Measurements from ENCODE around the gene CREBBP.

CREBBP gene

GRCh38 chr16:3706253-3707012 is 174.1 kb downstream of the CREBBP start:
- no peaks in the 10 kb centered on the region for H3K36me3 ChIP-seq (ENCODE audit: control insufficient read depth, insufficient read depth, low read length)
- no peaks in the 10 kb centered on the region for H3K9me3 ChIP-seq (ENCODE audit: control insufficient read depth, low read length)
- no peaks in the 10 kb centered on the region for H3K4me1 ChIP-seq (ENCODE audit: control insufficient read depth, insufficient read depth, low read length, poor library complexity, severe bottlenecking)
- H3K27ac ChIP-seq (ENCODE audit: insufficient read depth, low read length, poor library complexity, severe bottlenecking): no peak overlapping the region
- no peak overlapping the region for H3K4me3 ChIP-seq (ENCODE audit: insufficient read depth, low read depth, low read length, poor library complexity, severe bottlenecking)
- H3K27me3 ChIP-seq (replicated peaks; ENCODE audit: control insufficient read depth, insufficient read depth, low read length, poor library complexity, severe bottlenecking): no peaks in the 10 kb centered on the region
- no peak for DNase-seq

GRCh38 chr16:3702082-3702481 is 178.4 kb downstream of the CREBBP start:
- Histone ChIP-seq H3K36me3 (ENCODE audit: control insufficient read depth, insufficient read depth, low read length) (no peaks in the 10 kb centered on the region), H3K4me1 (ENCODE audit: control insufficient read depth, insufficient read depth, low read length, poor library complexity, severe bottlenecking) (peaks cover 3% of the 10 kb centered on the region), H3K27ac (ENCODE audit: insufficient read depth, low read length, poor library complexity, severe bottlenecking) (no peak overlapping the region), H3K4me3 (ENCODE audit: insufficient read depth, low read depth, low read length, poor library complexity, severe bottlenecking) (no peak overlapping the region), H3K9me3 (ENCODE audit: control insufficient read depth, low read length) (no peaks in the 10 kb centered on the region), H3K27me3 (replicated peaks; ENCODE audit: control insufficient read depth, insufficient read depth, low read length, poor library complexity, severe bottlenecking) (no peaks in the 10 kb centered on the region)
- no peak for DNase-seq

GRCh38 chr16:3701531-3701930 is 179.0 kb downstream of the CREBBP start:
- H3K27ac ChIP-seq (ENCODE audit: insufficient read depth, low read length, poor library complexity, severe bottlenecking): no peak overlapping the region
- no peaks in the 10 kb centered on the region for H3K9me3 ChIP-seq (ENCODE audit: control insufficient read depth, low read length)
- no peak for DNase-seq
- H3K4me3 ChIP-seq (ENCODE audit: insufficient read depth, low read depth, low read length, poor library complexity, severe bottlenecking): no peak overlapping the region
- H3K36me3 ChIP-seq (ENCODE audit: control insufficient read depth, insufficient read depth, low read length): no peaks in the 10 kb centered on the region
- H3K27me3 ChIP-seq (replicated peaks; ENCODE audit: control insufficient read depth, insufficient read depth, low read length, poor library complexity, severe bottlenecking): no peaks in the 10 kb centered on the region
- H3K4me1 ChIP-seq (ENCODE audit: control insufficient read depth, insufficient read depth, low read length, poor library complexity, severe bottlenecking): peaks cover 3% of the 10 kb centered on the region

GRCh38 chr16:3698941-3699340 is 181.6 kb downstream of the CREBBP start:
- peaks cover 3% of the 10 kb centered on the region for H3K4me1 ChIP-seq (ENCODE audit: control insufficient read depth, insufficient read depth, low read length, poor library complexity, severe bottlenecking)
- H3K4me3 ChIP-seq (ENCODE audit: insufficient read depth, low read depth, low read length, poor library complexity, severe bottlenecking): no peak overlapping the region
- no peaks in the 10 kb centered on the region for H3K27me3 ChIP-seq (replicated peaks; ENCODE audit: control insufficient read depth, insufficient read depth, low read length, poor library complexity, severe bottlenecking)
- H3K36me3 ChIP-seq (ENCODE audit: control insufficient read depth, insufficient read depth, low read length): no peaks in the 10 kb centered on the region
- no peak for DNase-seq
- no peaks in the 10 kb centered on the region for H3K9me3 ChIP-seq (ENCODE audit: control insufficient read depth, low read length)
- no peak overlapping the region for H3K27ac ChIP-seq (ENCODE audit: insufficient read depth, low read length, poor library complexity, severe bottlenecking)

- Histone ChIP-seq H3K36me3 (ENCODE audit: control insufficient read depth, insufficient read depth, low read length) (no peaks in the 10 kb centered on the region), H3K27ac (ENCODE audit: insufficient read depth, low read length, poor library complexity, severe bottlenecking) (no peak overlapping the region), H3K9me3 (ENCODE audit: control insufficient read depth, low read length) (no peaks in the 10 kb centered on the region), H3K4me1 (ENCODE audit: control insufficient read depth, insufficient read depth, low read length, poor library complexity, severe bottlenecking) (peaks cover 3% of the 10 kb centered on the region), H3K4me3 (ENCODE audit: insufficient read depth, low read depth, low read length, poor library complexity, severe bottlenecking) (no peak overlapping the region), H3K27me3 (replicated peaks; ENCODE audit: control insufficient read depth, insufficient read depth, low read length, poor library complexity, severe bottlenecking) (no peaks in the 10 kb centered on the region)
- DNase-seq: no peak
These were observed 183.9 kb downstream of the CREBBP start for GRCh38 chr16:3696425-3697218.

- Histone ChIP-seq H3K36me3 (ENCODE audit: control insufficient read depth, insufficient read depth, low read length) (no peaks in the 10 kb centered on the region), H3K27me3 (replicated peaks; ENCODE audit: control insufficient read depth, insufficient read depth, low read length, poor library complexity, severe bottlenecking) (no peaks in the 10 kb centered on the region), H3K4me3 (ENCODE audit: insufficient read depth, low read depth, low read length, poor library complexity, severe bottlenecking) (no peak overlapping the region), H3K27ac (ENCODE audit: insufficient read depth, low read length, poor library complexity, severe bottlenecking) (no peak overlapping the region), H3K4me1 (ENCODE audit: control insufficient read depth, insufficient read depth, low read length, poor library complexity, severe bottlenecking) (peaks cover 3% of the 10 kb centered on the region), H3K9me3 (ENCODE audit: control insufficient read depth, low read length) (no peaks in the 10 kb centered on the region)
- DNase-seq: no peak
These were observed 184.7 kb downstream of the CREBBP start for GRCh38 chr16:3695610-3696369.

GRCh38 chr16:3694051-3694450 is 186.5 kb downstream of the CREBBP start:
- H3K9me3 ChIP-seq (ENCODE audit: control insufficient read depth, low read length): no peaks in the 10 kb centered on the region
- H3K4me1 ChIP-seq (ENCODE audit: control insufficient read depth, insufficient read depth, low read length, poor library complexity, severe bottlenecking): peaks cover 6% of the 10 kb centered on the region
- no peaks in the 10 kb centered on the region for H3K27me3 ChIP-seq (replicated peaks; ENCODE audit: control insufficient read depth, insufficient read depth, low read length, poor library complexity, severe bottlenecking)
- H3K4me3 ChIP-seq (ENCODE audit: insufficient read depth, low read depth, low read length, poor library complexity, severe bottlenecking): no peak overlapping the region
- no peaks in the 10 kb centered on the region for H3K36me3 ChIP-seq (ENCODE audit: control insufficient read depth, insufficient read depth, low read length)
- H3K27ac ChIP-seq (ENCODE audit: insufficient read depth, low read length, poor library complexity, severe bottlenecking): no peak overlapping the region
- no peak for DNase-seq

- H3K4me3 ChIP-seq (ENCODE audit: insufficient read depth, low read depth, low read length, poor library complexity, severe bottlenecking): no peak overlapping the region
- peaks cover 18% of the 10 kb centered on the region for H3K36me3 ChIP-seq (ENCODE audit: control insufficient read depth, insufficient read depth, low read length)
- DNase-seq: no peak
- no peak overlapping the region for H3K27ac ChIP-seq (ENCODE audit: insufficient read depth, low read length, poor library complexity, severe bottlenecking)
- H3K4me1 ChIP-seq (ENCODE audit: control insufficient read depth, insufficient read depth, low read length, poor library complexity, severe bottlenecking): peaks cover 4% of the 10 kb centered on the region
- H3K9me3 ChIP-seq (ENCODE audit: control insufficient read depth, low read length): no peaks in the 10 kb centered on the region
- no peaks in the 10 kb centered on the region for H3K27me3 ChIP-seq (replicated peaks; ENCODE audit: control insufficient read depth, insufficient read depth, low read length, poor library complexity, severe bottlenecking)
These were observed 188.8 kb downstream of the CREBBP start for GRCh38 chr16:3691761-3692160.

- Histone ChIP-seq H3K4me1 (ENCODE audit: control insufficient read depth, insufficient read depth, low read length, poor library complexity, severe bottlenecking) (peaks cover 4% of the 10 kb centered on the region), H3K36me3 (ENCODE audit: control insufficient read depth, insufficient read depth, low read length) (peaks cover 23% of the 10 kb centered on the region), H3K9me3 (ENCODE audit: control insufficient read depth, low read length) (no peaks in the 10 kb centered on the region), H3K27me3 (replicated peaks; ENCODE audit: control insufficient read depth, insufficient read depth, low read length, poor library complexity, severe bottlenecking) (no peaks in the 10 kb centered on the region), H3K4me3 (ENCODE audit: insufficient read depth, low read depth, low read length, poor library complexity, severe bottlenecking) (no peak overlapping the region), H3K27ac (ENCODE audit: insufficient read depth, low read length, poor library complexity, severe bottlenecking) (no peak overlapping the region)
- DNase-seq: no peak
These were observed 189.4 kb downstream of the CREBBP start for GRCh38 chr16:3690980-3691720.
